GM12865 (cell line): ENCODE measurements around the gene CTPS1.

Experiments
- DNase-seq: peaks from one replicate; pipeline ENCODE4 v3.0.0; 2010; ENCODE audit warnings: low read depth
- H3K4me3 ChIP-seq: 2 replicates; pipeline ENCODE4 v1.5.1; 2011; ENCODE audit warnings: mild to moderate bottlenecking, low read depth, low read length, control low read depth
- TF ChIP-seq, protein P1 (sequence below): IDR thresholded peaks from 2 replicates; pipeline ENCODE4 v1.5.1; 2011; ENCODE audit warnings: low read length, control low read depth, low read depth, inconsistent platforms; ENCODE audit not compliant: insufficient read depth; ENCODE audit errors: missing control alignments

The CTPS1 gene

DNA sequence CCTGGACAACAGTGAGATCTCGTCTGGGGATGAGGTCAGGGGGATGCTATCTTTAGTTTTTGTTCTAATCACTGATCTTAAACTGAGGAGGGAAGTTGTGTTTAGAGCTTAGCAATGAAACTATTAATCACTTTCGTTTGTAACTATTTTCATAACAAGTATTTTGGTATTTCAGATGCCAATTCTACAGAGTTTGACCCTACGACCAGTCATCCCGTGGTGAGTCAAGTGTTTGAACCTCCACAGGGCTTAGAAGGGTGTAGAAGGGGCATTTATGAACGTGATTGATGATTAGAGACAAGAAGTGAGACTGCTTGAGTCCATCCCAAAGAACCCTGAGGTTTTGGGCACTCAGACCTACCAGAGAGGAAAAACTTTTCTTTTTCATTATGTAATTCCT is 26.4 kb downstream of the CTPS1 start:
- DNase-seq = no peak
- no peak overlapping the region for H3K4me3 ChIP-seq
- TF ChIP-seq, protein P1, sequence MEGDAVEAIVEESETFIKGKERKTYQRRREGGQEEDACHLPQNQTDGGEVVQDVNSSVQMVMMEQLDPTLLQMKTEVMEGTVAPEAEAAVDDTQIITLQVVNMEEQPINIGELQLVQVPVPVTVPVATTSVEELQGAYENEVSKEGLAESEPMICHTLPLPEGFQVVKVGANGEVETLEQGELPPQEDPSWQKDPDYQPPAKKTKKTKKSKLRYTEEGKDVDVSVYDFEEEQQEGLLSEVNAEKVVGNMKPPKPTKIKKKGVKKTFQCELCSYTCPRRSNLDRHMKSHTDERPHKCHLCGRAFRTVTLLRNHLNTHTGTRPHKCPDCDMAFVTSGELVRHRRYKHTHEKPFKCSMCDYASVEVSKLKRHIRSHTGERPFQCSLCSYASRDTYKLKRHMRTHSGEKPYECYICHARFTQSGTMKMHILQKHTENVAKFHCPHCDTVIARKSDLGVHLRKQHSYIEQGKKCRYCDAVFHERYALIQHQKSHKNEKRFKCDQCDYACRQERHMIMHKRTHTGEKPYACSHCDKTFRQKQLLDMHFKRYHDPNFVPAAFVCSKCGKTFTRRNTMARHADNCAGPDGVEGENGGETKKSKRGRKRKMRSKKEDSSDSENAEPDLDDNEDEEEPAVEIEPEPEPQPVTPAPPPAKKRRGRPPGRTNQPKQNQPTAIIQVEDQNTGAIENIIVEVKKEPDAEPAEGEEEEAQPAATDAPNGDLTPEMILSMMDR = no peak

DNA sequence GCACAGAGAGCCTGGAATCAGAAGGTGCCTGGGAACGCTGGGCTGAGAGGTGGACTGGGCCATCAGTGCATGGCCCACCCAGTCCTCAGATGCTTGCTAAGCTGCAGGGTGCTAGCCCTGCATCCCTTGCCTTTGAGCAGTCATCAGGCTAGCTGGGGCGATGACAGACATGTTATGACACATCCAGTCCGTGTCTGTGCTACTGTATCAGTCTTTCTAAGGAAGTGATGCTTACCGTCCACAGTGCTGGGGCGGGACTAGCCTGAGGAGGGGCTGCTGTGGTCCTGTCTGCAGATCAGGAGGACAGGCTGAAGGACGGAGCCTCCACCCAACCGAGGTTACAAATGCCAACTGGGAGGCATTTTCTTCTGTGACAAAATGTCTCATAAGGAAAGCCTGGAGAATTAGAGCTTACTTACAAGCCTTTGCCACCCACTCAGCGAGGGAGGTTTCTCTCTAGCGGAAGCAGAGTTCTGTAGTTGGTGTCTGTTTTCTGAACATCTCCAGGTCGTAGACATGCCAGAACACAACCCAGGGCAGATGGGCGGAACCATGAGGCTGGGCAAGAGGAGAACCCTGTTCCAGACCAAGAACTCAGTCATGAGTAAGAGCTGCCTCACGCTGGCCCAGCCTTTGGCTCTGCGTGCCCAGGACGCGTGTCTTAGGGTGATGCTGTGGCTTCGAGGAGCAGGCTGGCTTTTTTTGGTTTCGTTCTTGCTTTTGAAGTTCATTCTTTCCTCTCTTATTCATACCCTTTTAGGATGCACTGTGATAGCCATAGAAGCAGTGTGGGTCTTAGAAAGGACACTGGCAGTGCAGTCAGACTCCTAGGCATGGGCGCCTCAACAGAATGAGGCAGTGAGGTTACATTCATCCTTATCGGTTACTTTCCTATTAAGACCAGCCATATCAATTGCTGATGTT is 27.7 kb downstream of the CTPS1 start:
- no peak overlapping the region for H3K4me3 ChIP-seq
- DNase-seq = no peak
- TF ChIP-seq, protein P1 = no peak

DNA sequence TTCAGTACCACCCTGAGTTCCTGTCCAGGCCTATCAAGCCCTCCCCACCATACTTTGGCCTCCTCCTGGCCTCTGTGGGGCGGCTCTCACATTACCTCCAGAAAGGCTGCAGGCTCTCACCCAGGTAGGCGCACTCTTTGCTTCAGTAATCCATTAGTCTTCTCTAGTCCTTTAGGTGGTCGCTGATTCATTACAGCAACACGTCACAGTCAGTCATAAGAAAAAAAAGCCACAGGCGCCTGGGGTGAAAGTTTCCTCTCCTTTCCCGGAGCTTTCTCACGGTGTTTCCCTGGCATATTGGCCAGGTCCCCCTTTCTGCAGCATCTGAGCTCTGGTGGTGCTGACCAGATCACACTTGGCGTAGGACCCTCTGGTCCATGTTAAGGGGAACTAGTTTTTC is 30.0 kb downstream of the CTPS1 start:
- no peak overlapping the region for H3K4me3 ChIP-seq
- TF ChIP-seq, protein P1 = no peak
- DNase-seq = no peak

DNA sequence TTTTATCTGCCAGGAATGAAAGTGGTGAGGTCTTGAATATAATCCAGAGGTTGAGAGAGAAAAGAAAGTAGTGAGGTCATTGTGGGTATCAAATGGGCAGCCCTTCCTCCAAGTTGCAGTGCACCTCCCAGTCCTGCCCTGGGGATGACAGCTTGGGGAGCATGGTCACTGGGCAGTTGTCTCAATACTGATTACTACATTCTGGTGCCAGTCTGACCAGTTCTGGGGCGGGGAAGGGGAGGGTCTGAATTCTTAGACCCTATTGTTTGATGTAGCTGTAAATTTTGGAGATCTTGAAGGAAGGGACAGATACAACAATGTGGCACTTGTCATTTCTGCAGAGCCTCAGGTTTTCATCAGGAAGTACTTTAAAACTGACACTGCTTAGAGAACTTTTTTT is 30.8 kb downstream of the CTPS1 start:
- DNase-seq = no peak
- H3K4me3 ChIP-seq = no peak overlapping the region
- TF ChIP-seq, protein P1 = no peak

DNA sequence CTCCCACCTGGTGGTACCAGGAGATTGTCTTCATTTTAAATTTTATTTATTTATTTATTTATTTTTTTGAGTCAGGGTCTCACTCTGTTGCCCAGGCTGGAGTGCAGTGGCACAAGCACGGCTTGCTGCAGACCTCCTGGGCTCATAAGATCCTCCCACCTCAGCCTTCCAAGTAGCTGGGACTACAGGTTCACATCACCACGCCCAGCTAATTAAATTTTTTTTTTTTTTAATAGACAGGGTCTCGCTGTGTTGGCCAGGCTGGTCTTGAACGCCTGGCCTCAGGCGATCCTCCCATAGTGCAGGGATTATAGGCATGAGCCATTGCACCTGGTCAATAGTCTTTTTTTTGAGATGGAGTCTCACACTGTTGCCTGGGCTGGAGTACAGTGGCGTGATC is 33.5 kb downstream of the CTPS1 start:
- no peak overlapping the region for H3K4me3 ChIP-seq
- TF ChIP-seq, protein P1 = no peak

DNA sequence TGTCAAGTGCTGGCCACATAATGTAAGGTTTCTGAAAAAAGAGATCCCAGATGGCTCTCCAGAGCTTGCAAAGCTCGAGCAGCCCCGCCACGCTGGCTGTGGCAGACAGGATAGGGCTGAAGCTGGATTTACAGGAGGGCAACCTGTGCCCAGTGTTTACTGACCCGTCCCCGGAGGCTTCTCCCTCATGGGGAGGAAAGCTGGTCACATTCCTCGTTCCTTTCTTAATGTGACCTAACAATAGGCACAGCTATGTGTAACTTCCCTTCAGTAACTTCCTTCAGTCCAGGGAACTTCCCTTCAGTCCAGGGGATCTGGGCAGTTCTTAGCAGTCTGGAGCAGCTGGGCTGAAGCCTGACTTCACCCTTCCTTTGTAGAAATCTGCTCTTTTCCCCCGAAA is 34.3 kb downstream of the CTPS1 start:
- TF ChIP-seq, protein P1 = no peak
- no peak for DNase-seq
- H3K4me3 ChIP-seq = no peak overlapping the region

More for the DNA sequence above, 33.5 kb downstream of the CTPS1 start:
- DNase-seq = no peak
